WTC11 (cell line): ENCODE data around the gene STK38L. TPM values are rescaled to one million over a fixed set of nuclear protein-coding genes. Genes with fewer than 3 reads are reported as not detected.

Experiments
- ATAC-seq: fragments of 200-7000 bp; cut with Tn5 transposase; 2 replicates; pipeline ENCODE4 v1.10.0; 2021; ENCODE audit warnings: mild to moderate bottlenecking, moderate library complexity
- CTCF ChIA-PET: fragments of 300-600 bp; sonication (Branson Sonifier 250); formaldehyde crosslinking; loops from one replicate; lab custom pipeline; 2021; ENCODE audit warnings: antibody characterized with exemption; lab: Charles Lee
- POLR2A ChIA-PET: fragments of 350-600 bp; sonication (Branson Sonifier 250); formaldehyde crosslinking; loops from one replicate; lab custom pipeline; 2021; ENCODE audit warnings: antibody characterized with exemption; lab: Charles Lee
- DNase-seq: peaks from one replicate; pipeline ENCODE4 v3.0.0; 2021; ENCODE audit warnings: low spot score
- H3K27ac Mint-ChIP-seq: 2 replicates; pipeline ENCODE4 v1.8.0; 2021; ENCODE audit warnings: mixed read lengths
- H3K27me3 Mint-ChIP-seq: 2 replicates; pipeline ENCODE4 v1.8.0; 2021; ENCODE audit warnings: low read depth, mild to moderate bottlenecking, moderate library complexity, mixed read lengths
- H3K36me3 Mint-ChIP-seq: 2 replicates; pipeline ENCODE4 v1.8.0; 2021; ENCODE audit warnings: mixed read lengths
- H3K4me1 Mint-ChIP-seq: 2 replicates; pipeline ENCODE4 v1.8.0; 2022; ENCODE audit warnings: mixed read lengths
- H3K4me3 Mint-ChIP-seq: 2 replicates; pipeline ENCODE4 v1.8.0; 2021; ENCODE audit warnings: mild to moderate bottlenecking, moderate library complexity, mixed read lengths
- H3K9me3 Mint-ChIP-seq: 2 replicates; pipeline ENCODE4 v1.8.0; 2021; ENCODE audit warnings: mixed read lengths
- ATF6 ChIP-seq: sonication (generic); formaldehyde crosslinking; IDR thresholded peaks from 2 replicates; pipeline ENCODE4 v1.8.1; 2023; ENCODE audit warnings: mild to moderate bottlenecking, missing genetic modification reagents
- GTF2I ChIP-seq: fragments of 250-450 bp; sonication (Bioruptor Pico); conservative IDR thresholded peaks from 2 replicates; pipeline ENCODE4 v1.4.0; 2021; ENCODE audit warnings: mild to moderate bottlenecking
- NFATC4 ChIP-seq: fragments of 250-450 bp; sonication (Bioruptor Pico); IDR thresholded peaks from 2 replicates; pipeline ENCODE4 v1.9.0; 2021; ENCODE audit warnings: mild to moderate bottlenecking
- NFE2L1 ChIP-seq: sonication (generic); formaldehyde crosslinking; IDR thresholded peaks from 2 replicates; pipeline ENCODE4 v1.8.1; 2023; ENCODE audit warnings: missing genetic modification reagents
- NR2C2 ChIP-seq: sonication (generic); formaldehyde crosslinking; IDR thresholded peaks from 2 replicates; pipeline ENCODE4 v1.8.0; 2022; ENCODE audit warnings: mild to moderate bottlenecking, missing genetic modification reagents
- NR3C1 ChIP-seq: sonication (generic); formaldehyde crosslinking; conservative IDR thresholded peaks from 2 replicates; pipeline ENCODE4 v1.8.1; 2023; ENCODE audit warnings: low read depth, mild to moderate bottlenecking, missing genetic modification reagents
- SP1 ChIP-seq: sonication (generic); formaldehyde crosslinking; conservative IDR thresholded peaks from 2 replicates; pipeline ENCODE4 v1.8.1; 2022; ENCODE audit warnings: missing genetic modification reagents
- TEAD1 ChIP-seq: sonication (generic); formaldehyde crosslinking; IDR thresholded peaks from 2 replicates; pipeline ENCODE4 v1.8.0; 2022; ENCODE audit warnings: mild to moderate bottlenecking, missing genetic modification reagents
- total RNA-seq: library from RNA; stranded (reverse); gene quantifications from 3 replicates; pipeline ENCODE4 v1.2.3, GENCODE V29; 2021
- TF ChIP-seq, protein P1 (sequence below): sonication (generic); formaldehyde crosslinking; IDR thresholded peaks from 2 replicates; pipeline ENCODE4 v1.8.0; 2023; ENCODE audit warnings: missing genetic modification reagents, mild to moderate bottlenecking, borderline replicate concordance
- TF ChIP-seq, protein P2 (sequence below): fragments of 250-450 bp; sonication (Bioruptor Pico); IDR thresholded peaks from 2 replicates; pipeline ENCODE4 v1.9.0; 2021; ENCODE audit warnings: mild to moderate bottlenecking, borderline replicate concordance
- TF ChIP-seq, protein P3 (sequence below): sonication (generic); formaldehyde crosslinking; IDR thresholded peaks from 2 replicates; pipeline ENCODE4 v1.8.1; 2022; ENCODE audit warnings: low read depth, mild to moderate bottlenecking, moderate library complexity, missing genetic modification reagents, borderline replicate concordance
- TF ChIP-seq, protein P4 (sequence below): fragments of 250-450 bp; sonication (Bioruptor Pico); IDR thresholded peaks from 2 replicates; pipeline ENCODE4 v1.9.0; 2021; ENCODE audit warnings: mild to moderate bottlenecking
- TF ChIP-seq, protein P5 (sequence below): fragments of 250-450 bp; sonication (Bioruptor Pico); conservative IDR thresholded peaks from 2 replicates; pipeline ENCODE4 v1.9.0; 2021; ENCODE audit warnings: mild to moderate bottlenecking

STK38L gene
- total RNA-seq, 1 experiment from 2014 or later, result 47.2 TPM

GRCh38 chr12:27355486-27355885 is 111.4 kb downstream of the STK38L start (continued):
- TF ChIP-seq, protein P1, sequence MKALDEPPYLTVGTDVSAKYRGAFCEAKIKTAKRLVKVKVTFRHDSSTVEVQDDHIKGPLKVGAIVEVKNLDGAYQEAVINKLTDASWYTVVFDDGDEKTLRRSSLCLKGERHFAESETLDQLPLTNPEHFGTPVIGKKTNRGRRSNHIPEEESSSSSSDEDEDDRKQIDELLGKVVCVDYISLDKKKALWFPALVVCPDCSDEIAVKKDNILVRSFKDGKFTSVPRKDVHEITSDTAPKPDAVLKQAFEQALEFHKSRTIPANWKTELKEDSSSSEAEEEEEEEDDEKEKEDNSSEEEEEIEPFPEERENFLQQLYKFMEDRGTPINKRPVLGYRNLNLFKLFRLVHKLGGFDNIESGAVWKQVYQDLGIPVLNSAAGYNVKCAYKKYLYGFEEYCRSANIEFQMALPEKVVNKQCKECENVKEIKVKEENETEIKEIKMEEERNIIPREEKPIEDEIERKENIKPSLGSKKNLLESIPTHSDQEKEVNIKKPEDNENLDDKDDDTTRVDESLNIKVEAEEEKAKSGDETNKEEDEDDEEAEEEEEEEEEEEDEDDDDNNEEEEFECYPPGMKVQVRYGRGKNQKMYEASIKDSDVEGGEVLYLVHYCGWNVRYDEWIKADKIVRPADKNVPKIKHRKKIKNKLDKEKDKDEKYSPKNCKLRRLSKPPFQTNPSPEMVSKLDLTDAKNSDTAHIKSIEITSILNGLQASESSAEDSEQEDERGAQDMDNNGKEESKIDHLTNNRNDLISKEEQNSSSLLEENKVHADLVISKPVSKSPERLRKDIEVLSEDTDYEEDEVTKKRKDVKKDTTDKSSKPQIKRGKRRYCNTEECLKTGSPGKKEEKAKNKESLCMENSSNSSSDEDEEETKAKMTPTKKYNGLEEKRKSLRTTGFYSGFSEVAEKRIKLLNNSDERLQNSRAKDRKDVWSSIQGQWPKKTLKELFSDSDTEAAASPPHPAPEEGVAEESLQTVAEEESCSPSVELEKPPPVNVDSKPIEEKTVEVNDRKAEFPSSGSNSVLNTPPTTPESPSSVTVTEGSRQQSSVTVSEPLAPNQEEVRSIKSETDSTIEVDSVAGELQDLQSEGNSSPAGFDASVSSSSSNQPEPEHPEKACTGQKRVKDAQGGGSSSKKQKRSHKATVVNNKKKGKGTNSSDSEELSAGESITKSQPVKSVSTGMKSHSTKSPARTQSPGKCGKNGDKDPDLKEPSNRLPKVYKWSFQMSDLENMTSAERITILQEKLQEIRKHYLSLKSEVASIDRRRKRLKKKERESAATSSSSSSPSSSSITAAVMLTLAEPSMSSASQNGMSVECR, result no peak
- TF ChIP-seq, protein P2, sequence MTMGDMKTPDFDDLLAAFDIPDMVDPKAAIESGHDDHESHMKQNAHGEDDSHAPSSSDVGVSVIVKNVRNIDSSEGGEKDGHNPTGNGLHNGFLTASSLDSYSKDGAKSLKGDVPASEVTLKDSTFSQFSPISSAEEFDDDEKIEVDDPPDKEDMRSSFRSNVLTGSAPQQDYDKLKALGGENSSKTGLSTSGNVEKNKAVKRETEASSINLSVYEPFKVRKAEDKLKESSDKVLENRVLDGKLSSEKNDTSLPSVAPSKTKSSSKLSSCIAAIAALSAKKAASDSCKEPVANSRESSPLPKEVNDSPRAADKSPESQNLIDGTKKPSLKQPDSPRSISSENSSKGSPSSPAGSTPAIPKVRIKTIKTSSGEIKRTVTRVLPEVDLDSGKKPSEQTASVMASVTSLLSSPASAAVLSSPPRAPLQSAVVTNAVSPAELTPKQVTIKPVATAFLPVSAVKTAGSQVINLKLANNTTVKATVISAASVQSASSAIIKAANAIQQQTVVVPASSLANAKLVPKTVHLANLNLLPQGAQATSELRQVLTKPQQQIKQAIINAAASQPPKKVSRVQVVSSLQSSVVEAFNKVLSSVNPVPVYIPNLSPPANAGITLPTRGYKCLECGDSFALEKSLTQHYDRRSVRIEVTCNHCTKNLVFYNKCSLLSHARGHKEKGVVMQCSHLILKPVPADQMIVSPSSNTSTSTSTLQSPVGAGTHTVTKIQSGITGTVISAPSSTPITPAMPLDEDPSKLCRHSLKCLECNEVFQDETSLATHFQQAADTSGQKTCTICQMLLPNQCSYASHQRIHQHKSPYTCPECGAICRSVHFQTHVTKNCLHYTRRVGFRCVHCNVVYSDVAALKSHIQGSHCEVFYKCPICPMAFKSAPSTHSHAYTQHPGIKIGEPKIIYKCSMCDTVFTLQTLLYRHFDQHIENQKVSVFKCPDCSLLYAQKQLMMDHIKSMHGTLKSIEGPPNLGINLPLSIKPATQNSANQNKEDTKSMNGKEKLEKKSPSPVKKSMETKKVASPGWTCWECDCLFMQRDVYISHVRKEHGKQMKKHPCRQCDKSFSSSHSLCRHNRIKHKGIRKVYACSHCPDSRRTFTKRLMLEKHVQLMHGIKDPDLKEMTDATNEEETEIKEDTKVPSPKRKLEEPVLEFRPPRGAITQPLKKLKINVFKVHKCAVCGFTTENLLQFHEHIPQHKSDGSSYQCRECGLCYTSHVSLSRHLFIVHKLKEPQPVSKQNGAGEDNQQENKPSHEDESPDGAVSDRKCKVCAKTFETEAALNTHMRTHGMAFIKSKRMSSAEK (CRISPR knock-in tag), result no peak
- no peak for TF ChIP-seq NR3C1 (CRISPR knock-in tag)
- TF ChIP-seq, protein P3, sequence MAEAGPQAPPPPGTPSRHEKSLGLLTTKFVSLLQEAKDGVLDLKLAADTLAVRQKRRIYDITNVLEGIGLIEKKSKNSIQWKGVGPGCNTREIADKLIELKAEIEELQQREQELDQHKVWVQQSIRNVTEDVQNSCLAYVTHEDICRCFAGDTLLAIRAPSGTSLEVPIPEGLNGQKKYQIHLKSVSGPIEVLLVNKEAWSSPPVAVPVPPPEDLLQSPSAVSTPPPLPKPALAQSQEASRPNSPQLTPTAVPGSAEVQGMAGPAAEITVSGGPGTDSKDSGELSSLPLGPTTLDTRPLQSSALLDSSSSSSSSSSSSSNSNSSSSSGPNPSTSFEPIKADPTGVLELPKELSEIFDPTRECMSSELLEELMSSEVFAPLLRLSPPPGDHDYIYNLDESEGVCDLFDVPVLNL (CRISPR knock-in tag), result no peak
- TF ChIP-seq NFATC4 (CRISPR knock-in tag), result no peak
- TF ChIP-seq NR2C2 (CRISPR knock-in tag), result no peak

DNA sequence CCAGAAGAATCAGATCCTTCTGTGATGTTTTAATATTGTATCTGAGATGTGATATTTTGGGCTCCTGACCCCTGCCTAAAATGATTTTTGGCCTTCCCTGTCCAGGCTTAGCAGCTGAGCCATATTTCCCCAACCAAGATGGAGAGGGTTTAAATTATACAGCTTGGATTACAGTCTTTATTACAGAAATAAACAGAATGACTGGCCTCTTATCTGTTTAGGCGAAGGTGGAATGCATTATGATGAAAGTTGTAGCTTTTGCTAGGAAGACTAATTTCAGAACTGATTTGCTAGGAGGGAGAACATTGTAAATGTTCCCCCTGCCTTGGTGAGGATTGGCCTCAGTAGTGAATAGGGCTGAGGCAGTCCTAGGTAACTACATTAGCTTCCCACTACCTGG is 111.9 kb downstream of the STK38L start:
- H3K27me3 Mint-ChIP-seq, result no peaks in the 10 kb centered on the region; the same call in 1 of the 2 replicates
- no peak for ATAC-seq
- TF ChIP-seq TEAD1 (CRISPR knock-in tag), result no peak
- no peak overlapping the region for H3K27ac Mint-ChIP-seq
- H3K9me3 Mint-ChIP-seq, result no peaks in the 10 kb centered on the region
- no peak overlapping the region for H3K4me3 Mint-ChIP-seq
- H3K36me3 Mint-ChIP-seq, result no peaks in the 10 kb centered on the region
- ChIA-PET CTCF (no interaction called here), POLR2A (interaction anchor here (0.7 kb wide), 1 partner anchor 11 kb away, joined by 3 read pairs; no protein-coding TSS in a partner anchor)
- H3K4me1 Mint-ChIP-seq, result no peaks in the 10 kb centered on the region
- DNase-seq, result no peak

GRCh38 chr12:27359578-27360340 is 115.7 kb downstream of the STK38L start:
- no peak for TF ChIP-seq ATF6 (CRISPR knock-in tag)
- TF ChIP-seq SP1 (CRISPR knock-in tag), result no peak
- TF ChIP-seq, protein P4, sequence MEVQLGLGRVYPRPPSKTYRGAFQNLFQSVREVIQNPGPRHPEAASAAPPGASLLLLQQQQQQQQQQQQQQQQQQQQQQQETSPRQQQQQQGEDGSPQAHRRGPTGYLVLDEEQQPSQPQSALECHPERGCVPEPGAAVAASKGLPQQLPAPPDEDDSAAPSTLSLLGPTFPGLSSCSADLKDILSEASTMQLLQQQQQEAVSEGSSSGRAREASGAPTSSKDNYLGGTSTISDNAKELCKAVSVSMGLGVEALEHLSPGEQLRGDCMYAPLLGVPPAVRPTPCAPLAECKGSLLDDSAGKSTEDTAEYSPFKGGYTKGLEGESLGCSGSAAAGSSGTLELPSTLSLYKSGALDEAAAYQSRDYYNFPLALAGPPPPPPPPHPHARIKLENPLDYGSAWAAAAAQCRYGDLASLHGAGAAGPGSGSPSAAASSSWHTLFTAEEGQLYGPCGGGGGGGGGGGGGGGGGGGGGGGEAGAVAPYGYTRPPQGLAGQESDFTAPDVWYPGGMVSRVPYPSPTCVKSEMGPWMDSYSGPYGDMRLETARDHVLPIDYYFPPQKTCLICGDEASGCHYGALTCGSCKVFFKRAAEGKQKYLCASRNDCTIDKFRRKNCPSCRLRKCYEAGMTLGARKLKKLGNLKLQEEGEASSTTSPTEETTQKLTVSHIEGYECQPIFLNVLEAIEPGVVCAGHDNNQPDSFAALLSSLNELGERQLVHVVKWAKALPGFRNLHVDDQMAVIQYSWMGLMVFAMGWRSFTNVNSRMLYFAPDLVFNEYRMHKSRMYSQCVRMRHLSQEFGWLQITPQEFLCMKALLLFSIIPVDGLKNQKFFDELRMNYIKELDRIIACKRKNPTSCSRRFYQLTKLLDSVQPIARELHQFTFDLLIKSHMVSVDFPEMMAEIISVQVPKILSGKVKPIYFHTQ (CRISPR knock-in tag), result no peak
- no peak for TF ChIP-seq NFE2L1 (CRISPR knock-in tag)
- TF ChIP-seq GTF2I, result no peak
- TF ChIP-seq, protein P5, sequence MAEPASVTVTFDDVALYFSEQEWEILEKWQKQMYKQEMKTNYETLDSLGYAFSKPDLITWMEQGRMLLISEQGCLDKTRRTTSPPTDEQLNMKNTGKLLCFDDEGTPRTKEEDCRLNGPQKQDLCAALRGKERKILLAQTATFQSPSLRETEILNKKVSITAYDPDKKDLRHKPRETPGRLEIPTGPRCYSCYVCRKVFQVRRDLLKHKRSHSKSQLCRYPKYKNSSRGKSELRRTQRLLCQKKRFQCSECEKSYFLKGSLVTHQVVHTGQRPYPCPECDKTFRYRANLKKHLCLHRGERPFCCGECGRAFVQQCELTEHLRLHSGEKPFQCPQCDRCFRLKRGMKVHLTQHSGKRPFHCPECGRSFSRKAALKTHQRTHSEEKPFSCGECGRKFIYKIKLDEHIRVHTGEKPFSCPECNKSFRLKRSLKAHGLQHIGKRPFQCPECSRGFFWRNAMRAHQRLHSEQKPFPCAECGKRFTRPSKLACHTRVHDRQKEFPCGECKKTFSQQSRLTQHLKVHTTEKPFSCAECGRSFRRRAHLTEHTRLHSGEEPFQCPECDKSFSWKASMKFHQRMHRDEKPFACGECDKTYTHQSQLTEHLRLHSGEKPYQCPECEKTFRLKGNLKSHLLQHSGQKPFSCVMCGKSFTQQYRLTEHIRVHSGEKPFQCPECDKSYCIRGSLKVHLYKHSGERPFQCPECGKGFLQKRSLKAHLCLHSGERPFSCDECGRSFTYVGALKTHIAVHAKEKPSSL (CRISPR knock-in tag), result no peak
- CTCF ChIA-PET, result no interaction called here
- Mint-ChIP-seq H3K4me1 (no peaks in the 10 kb centered on the region), H3K4me3 (no peak overlapping the region), H3K27ac (no peak overlapping the region), H3K27me3 (no peaks in the 10 kb centered on the region; the same call in 1 of the 2 replicates), H3K9me3 (peaks cover 12% of the 10 kb centered on the region), H3K36me3 (no peaks in the 10 kb centered on the region)
- DNase-seq (no peak), ATAC-seq (no peak)
- POLR2A ChIA-PET, result no interaction called here
